GM19452 (cell line): Measurements from ENCODE around the gene SMARCE1.
A peak's percentile ranks its signal among the peaks of the same experiment; 100 is the strongest.

Experiments
- ATAC-seq: cut with Tn5 transposase; IDR thresholded peaks from one replicate; pipeline ENCODE4 v1.9.1; 2021; ENCODE audit not compliant: unreplicated experiment

SMARCE1 gene

DNA sequence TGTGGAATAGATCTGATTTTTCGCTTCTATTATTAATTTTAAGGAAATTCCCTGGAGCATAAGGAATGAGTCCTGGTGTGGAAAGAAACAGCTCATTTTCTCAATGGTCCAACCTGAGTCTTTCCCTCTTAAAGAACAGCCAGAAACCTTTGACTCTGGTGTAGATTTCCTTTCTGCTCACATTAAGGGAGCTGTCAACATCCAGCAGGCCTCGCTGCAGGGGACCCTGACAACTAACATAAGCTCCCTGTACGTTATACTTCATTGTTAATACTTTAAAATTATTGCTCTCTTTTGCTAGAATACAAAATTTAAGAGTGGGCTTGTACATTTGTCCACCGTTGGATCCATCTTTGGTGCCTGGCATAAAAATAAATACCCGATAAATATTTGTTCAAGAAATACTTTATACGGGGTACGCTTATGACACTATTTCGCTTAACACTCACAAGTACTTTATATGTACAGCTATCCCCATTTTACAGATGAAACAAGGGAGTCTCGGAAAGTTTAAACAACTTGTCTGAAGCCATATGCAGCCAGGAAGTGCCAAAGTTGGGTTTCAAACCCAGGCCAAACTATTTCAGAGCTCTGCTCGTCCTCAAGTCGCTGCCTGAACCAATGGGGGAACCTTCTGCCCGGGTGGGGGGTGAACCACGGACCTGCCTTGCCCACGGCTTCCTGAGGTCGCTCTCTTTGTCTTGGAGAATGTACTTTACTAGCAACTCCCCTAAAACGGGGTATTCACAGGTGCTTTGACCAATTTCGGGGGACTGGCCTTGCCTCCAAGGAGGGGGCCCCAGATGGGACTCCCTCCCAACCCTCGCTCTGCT, 611 bp downstream of the SMARCE1 start:
- peak; percentile 42 for ATAC-seq

DNA sequence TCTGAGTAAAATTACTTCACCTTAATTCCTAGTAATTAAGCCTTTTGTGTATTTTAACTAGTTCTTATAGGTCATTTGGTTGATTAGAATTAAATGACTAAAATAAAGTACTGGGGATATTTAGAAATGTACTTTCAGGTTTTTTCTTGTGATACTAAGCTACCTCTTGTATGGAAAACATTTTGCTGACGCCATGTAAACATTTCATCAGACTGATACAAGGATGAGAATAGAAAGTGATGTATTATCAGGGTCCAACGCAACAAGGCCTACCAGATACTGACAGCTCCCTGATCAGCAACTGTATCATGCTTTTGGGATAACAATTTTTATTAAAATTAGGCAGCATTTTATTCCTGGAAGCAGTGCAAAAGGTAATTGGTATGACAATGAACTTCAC, 1.7 kb downstream of the SMARCE1 start:
- no peak for ATAC-seq

DNA sequence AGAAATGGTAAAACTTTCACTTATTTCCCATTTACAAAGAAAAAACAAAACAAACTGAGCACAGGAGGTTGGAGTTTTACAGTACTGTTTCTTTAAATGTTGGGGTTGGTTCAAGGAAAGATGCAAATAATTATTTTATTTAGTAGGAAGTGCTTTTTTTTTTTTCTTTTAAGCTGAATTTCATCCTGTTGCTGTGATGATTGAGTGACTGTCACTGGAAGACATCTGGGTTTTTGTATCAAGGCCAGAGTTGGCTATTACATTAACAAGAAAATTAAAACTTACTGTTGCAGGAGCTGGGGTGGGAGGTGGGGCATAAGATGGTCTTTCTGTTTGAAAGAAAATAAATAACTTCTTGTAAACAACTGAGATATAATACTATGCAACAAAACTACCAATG, 2.3 kb downstream of the SMARCE1 start:
- ATAC-seq: no peak

DNA sequence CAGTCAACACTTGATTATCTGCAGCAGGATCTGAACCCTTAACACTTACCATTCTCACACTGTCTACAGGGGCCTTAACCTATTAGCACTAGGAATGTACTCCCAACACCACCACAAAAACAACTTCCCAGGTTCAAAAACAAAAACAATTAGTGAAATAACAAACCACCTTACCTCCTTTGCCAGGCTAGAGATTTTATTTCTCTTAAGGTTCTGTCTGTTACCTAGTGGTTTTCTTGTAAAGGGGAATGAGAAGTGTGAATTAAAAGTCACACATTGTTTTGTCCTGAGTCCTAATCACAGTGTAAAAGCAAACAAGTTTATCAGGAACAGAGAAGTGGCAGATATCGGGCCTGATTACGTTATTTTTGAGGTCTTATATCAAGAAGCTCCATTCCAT, 9.7 kb downstream of the SMARCE1 start:
- no peak for ATAC-seq

DNA sequence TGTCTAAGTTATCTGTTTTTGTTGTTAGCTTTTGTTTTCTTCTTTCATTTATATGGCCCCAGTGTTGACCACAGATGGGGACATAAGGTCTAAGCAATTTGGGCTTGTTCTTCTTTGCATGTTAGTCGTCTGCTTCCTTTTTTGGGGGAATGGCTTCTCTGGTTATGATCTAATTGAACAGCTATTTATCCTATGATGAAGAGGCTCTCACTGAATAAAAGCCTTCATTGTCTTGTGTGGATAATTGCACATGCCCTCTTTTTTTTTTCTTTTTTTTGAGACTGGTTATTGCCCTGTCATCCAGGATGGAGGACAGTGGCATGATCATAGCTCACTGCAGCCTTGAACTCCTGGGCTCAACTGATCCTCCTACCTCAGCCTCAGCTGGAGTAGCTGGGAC, 13.7 kb downstream of the SMARCE1 start:
- ATAC-seq: no peak

DNA sequence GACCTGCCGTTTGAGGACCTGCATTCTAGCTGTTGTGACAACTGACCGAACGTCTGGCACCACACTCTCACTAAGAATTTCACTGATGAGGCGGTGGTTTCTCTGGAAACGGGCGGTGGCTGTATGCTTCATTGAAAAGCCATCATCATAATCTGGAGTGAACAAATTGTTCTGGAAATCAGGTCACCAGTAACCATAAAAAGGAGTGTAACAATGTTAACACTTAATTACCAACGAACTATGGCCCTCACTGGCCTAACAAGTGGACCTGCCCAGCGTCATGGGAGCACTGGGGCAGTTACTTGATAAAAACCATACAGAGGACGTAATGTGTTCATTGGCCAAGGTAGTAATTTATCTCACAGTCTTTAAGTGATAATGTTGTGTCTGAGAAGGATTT, 15.4 kb downstream of the SMARCE1 start:
- no peak for ATAC-seq

DNA sequence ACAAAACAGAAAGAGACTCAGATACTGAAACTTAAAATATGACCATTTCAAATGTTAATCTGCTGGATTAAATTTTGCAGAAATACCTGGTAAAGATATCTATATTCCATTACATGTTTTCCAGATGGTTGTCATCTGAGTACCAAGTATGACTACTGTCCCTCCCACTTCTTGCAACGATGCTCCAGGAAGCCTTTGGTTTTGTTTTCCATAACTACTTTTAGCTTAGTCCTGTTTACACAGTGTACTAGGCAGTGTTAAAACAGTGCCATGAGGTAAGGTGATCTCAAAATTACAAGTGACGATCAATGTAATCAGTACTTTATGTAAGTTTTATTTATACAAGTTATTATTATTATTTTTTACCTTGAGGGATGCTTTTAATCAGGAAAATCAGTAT, 17.8 kb downstream of the SMARCE1 start:
- ATAC-seq: no peak

DNA sequence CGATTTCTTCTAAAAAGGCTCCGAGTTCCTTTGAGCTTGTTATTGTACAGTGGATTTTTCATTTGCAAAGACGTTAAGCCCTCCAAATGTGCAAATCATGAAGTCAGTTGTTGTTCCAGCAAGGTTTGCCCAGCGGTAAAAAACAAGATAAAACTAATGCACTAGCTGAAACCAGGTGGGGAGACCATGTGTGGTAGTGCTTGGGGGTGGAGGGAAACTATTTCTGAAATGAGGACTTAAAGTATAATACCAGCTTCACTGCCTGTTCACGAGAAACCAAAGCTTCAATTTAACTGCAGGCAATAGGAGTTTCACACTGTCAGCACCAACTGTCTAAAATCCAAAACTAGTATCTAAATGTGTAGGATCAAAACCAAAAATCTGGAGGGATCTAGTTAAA, 22.3 kb downstream of the SMARCE1 start:
- ATAC-seq: no peak

DNA sequence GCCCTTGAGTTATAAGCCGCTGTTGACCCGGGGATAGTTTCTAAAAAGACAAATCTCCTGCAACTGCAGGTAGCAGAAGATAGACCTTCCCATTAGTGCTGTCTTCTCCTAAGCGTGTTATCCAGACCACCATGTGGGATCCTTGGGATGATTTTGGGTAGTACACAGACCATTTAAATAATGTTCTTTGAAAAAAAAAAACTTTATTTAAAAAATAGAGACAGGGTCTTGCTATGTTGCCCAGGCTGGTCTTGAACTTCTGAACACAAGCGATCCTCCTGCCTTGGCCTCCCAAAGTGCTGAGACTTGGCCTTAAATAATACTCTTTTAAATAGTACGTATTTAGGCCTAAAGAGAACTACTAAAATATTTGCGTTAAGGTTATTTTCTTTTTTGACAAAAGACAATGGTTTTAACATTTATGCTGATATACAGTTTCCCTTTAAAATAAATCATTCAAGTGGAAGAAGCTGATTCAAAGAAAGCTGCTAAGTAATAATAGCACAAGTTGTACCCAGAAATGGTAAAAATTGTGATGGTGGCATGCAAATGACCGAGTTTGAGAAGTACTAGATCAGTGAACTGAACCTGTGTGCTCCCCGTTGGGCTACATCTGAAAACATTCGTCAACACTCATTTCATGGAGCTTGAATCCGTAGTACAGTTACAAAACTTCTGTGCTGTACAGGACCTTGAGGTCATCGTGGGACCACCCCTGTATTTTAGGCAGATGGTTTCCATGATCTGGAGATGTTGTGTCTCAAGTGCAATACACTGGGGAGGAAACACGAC, 24.0 kb downstream of the SMARCE1 start:
- ATAC-seq: no peak

DNA sequence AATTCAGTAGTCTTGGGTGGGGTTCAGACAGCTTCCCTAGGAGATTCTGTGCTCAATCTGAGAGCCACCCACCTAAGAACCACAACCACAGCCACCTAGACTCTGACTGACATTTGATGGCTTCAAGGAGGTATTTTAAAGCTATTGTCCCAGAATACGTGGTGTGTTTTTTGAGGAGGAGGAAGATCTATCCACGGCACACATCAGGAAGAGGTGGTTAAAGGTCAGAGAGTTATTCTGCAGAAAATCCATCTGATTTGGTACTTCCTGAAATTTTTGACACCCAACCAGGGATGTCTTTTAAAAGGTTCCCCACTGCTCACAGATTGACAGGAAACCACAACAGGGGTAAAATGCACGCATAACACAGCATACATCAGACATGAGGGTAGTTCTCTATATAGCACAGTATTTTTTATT, 25.1 kb downstream of the SMARCE1 start:
- no peak for ATAC-seq

DNA sequence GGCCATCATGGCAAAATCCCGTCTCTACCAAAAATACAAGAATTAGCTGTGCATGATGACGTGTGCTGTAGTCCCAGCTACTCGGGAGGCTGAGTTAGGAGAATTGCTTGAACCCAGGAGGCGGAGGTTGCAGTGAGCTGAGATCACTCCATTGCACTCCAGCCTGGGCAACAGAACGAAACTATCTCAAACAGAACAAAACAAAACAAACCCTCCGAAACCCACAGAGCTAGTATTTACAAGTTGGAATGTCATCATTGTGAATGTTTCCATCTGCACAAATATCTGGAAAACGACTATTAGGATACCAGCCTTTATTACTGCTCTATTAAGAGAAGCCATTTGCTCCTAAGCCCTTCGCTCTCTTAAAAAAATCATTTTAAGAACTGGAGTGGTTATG, 26.0 kb downstream of the SMARCE1 start:
- no peak for ATAC-seq

DNA sequence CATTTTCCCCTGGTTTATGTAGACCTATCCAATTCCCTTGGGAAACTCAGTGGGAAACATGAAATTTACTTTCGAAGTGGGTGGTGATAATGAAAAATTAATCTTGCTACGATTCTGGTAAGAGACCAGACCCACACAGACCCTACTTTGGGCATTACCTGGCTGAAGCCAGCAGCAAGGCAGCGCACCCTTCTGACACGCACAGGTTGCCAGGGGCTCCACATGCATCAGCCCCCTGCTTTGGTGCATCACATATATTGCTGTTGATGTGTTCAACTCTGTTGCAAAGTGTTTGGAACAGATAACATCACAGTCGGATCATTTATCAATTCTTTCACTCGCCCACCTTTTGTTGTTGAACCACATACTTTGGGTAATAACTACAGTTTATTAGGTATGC, 26.6 kb downstream of the SMARCE1 start:
- no peak for ATAC-seq

DNA sequence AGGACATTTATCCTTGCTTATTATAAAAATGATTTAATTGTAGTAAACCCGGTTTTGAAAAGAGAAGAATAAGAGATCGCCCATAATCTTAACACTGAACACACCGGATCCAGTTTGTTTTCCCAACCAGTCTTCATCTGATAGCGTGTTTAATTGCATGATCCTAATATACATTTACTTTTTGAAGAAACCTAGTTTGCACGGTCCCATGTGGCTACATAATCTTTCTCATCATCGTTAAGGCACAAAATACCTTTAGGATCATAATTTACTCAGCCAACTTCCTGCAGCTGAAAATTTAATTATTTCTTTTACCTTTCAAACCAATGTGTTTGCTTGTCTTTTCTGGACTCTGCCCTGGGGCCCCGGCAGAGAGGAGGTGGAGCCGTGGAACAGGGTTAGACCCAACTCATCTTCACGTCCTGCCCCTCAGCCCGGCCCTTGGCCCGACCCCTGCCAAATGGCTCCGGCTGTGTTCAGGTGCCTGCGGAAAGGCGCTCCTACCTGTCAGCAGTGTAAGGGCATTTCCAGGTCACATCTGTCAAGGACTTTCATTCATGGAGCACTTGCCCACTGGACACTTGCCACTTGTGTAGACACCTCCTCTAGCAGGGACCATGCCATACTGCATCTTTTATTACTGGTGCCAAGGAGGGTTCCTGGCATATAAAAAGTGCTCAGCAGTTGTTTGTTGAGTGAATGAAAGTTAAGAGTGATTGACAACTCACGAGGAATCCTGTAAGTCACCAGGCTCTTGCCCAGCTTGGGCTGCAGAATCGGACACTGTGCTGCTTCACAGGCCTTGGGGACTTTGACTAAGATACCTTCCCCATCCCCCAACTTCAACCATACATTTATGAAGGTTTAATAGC, 28.6 kb downstream of the SMARCE1 start:
- ATAC-seq: no peak

DNA sequence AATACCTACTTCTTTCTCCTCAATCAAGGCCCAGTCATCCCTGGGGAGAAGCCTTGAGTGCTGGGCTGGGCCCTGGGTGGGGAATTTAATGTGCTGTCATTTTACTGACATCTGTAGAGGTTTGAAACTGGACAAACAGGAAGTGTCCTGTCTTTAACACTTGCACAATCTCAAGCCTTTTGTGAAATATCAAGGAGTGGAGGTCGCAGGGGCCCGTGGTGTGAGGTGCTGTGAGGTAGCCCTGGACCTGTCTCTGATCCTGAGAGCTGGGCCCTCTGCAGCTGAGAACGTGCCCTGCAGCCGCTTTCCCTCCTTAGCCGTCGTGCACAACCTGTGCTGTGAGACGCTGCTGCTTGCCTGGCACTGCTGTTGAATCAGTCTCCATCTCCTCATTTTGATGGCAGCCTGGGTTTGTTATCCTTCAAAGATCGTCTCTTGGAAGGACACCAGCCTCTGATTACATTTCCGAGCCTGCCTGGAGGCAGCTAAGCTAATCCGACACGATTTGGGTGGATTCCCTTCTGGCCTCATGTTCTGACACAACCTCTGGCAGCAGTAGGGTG, 29.9 kb downstream of the SMARCE1 start:
- ATAC-seq: no peak

DNA sequence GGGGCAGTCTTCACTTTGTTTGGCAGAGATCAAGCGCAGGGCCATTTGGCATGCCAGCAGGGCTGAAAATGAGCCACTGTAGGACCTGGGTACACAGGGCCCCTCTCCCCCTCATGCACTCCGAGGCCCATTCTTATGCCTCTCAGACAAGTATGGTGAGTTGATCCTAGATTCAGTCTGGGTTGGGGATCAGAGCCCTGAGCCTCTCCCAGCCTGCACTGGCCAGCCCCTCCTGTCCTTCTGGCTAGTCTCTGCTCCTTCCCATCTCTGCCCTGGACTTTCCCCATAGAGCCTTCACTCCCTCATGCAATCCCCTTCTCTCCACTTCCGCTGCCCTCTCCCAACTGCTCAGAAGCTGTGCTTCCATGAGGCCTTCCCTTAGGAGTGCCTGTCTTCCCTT, 31.0 kb downstream of the SMARCE1 start:
- ATAC-seq: no peak

DNA sequence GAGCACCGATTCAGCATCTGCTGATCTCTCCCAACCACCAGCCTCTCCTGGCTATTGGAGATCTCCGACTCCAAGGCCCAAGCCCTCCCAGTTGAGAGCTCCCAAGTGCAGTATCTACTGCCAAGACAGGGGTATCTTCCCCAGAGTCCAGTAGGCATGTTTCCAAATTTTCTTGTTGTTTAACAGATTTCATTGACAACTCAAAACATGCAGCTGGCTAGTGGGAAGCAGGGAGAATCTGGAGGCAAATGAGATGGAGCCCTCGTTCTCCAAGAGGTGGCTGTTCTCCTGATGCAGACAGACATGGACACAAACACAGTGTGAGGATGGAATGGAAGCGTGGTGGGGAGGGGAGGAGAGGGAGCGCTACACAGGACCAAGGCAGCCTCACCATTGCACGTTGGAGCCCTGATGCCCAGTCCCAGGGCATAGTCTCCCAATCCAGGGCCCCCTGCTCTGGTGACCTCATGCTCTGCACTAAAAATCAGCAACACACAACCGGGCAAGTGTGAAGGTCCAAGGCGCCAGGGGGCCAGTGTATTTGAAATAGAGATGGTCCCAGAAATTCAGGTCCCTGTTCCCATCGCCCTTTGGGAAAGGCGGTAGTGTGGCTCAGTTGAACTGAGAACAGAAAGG, 31.7 kb downstream of the SMARCE1 start:
- ATAC-seq: no peak

DNA sequence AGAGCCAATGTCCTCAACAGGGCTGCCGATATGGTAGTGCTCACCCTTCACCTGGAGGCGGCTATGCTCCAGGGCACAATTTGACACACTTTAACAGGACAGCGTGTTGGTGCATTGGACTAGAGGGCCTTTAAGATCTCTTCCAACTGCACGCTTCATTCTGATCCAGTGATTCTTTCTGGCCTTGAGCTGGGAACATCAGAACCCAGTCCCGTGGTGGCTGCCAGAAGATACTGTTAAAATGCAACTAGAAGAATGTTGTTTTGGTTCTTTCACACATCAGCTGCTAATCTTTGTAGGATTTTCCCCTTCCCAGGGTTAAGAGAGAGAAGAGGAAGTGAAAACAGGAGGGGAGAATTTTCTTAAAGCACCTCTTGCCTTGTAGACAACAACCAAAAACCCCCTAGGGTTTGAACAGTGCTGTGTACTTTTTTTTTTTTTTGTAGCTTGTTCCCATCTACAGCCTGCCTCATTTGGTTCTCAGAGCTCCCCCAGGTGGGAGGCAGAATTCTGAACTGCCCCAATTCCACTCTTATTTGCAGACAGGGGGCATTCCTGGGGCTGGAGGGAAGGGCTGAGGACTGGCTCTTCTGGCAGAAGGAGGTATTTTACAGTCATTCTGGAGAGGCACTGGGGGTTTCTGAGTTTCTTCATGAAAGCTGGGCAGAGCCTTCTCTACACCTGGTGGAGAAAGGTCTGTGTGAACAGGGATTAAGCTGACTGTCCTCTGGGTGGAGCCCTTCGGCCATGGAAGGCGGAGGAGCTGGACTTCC, 32.4 kb downstream of the SMARCE1 start:
- peak; percentile 66 for ATAC-seq

DNA sequence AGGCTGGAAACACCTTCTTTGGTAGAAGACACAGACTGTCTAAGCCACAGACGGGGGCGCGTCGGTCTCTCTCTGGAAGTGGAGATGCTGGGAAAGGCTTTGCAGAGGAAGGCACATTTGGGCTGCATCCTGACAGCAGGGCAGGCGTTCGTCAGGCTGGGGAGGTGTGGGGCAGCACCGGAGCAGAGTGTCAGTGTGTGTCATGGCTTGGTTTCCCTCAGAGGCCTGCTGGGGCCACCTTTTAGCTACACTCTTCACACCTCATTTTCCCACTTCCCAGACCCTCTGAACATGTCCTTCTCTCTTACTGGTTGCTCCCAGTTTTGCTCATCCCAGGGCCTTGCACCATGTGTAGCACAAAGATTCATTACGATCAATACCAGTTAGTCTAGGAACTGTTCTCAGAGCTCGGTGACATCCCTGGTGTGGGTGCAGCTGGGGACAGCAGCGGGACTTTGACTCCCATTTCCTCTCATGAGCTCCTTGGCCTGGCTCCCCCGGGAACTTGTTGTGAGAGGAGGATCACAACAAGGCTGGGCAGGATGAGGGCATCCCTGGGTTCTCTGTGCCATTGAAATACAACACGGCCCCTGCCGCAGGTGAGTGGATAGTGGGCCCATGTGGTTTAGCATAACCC, 33.1 kb downstream of the SMARCE1 start:
- no peak for ATAC-seq

DNA sequence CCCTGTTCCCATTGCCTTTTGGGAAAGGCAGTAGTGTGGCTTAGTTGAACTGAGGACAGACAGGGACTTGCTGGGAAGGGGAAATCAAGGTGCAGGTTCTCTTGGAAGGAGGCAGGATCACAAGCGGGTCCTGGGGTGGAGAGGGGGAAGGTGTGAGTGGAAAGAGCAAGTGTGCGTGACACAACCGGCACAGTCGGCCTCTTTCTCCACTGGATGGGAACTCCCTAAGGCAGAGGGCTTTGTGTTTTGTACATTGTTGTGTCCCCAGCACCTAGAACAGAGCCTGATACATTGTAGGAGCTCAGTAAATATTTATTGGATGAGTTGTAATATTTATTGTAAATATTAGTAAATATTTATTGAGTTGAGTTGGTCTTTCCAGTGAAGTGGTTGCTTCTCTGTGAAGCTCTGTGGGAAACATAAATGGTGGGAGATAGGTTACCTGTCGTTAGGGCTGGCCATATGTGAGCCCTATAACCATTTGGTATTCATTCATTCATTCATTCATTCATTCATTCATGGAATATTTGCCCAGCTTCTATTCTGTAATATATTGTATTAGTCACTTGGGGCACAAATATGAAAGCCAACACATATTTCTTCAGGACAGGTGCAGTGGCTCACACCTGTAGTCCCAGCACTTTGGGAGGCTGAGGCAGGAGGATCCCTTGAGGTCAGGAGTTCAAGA, 34.0 kb downstream of the SMARCE1 start:
- no peak for ATAC-seq
